Measurements from ENCODE around the gene CLDN5.

The CLDN5 gene

DNA sequence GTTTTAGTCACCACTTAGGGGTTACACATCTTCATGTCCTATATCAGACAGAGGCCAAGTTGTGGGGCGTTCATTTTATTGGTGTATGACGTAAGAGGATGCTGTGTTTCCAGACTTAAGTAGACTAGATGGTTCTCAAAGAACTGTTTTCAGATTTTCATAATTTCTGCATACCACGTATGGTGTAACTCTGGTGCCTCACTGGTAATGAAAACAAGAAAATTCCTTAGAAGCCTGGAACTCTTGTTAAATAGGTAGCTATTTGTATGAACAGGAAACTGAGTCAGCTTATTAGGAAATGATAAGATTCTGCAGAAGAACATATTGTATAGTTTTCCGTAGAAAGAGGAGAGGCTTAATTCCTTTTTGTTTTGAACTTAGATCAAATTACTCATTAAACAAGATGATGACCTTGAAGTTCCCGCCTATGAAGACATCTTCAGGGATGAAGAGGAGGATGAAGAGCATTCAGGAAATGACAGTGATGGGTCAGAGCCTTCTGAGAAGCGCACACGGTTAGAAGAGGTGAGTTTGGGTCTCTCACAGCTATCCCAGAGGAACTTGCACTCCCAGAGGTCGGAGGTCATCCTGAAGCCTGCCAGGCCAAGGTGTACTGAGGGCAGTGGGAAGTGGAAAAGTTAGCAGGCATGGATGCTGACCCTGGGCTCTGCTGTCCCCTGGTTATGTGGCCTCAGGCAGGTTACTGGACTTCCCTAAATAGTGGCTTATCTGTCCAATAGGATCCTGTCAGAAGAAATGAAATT lies 40.5 kb downstream of the CLDN5 start:
- DNase-seq (ENCODE audit: low read depth in 2 of 2, low spot score in 1 of 2), result no peak

DNA sequence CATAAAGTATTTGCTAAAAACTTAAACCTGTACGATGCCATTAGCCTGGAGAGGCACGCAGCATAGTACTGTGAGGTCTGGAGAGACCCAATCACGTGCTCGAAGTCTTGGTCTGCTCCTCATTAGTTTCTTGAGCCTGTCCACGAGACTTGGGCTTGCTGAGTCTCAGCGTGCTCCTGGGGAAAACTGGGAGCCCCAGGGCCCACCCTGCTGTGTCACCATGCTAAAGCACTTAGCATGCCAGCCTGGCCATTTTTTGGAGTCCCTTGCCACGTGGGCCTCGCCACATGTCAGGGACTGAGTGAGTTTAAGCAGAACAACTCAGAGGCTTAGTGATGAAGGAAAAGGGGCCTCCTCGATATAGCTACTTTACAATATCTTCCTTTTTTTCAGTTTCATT lies 41.9 kb downstream of the CLDN5 start:
- DNase-seq (ENCODE audit: low read depth in 2 of 2, low spot score in 1 of 2), result no peak

DNA sequence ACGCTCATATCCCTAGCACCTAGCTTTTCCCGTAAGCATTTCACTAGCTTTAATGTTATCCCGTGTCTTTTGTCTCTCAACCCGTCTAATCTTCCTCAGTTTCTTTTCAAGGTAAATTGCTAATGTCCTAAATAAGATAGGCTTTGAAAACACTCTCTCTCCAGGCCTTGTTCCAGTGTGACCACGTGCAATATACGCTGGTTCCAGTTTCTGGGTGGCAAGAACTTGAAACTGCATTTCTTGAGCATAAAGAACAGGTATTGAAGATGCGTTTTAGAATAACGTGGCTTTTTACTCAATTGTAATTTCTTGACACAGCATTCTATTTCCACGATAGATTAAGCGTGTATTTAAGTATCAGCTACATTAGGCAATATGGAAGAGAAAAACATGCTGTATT lies 43.4 kb downstream of the CLDN5 start:
- DNase-seq (ENCODE audit: low read depth in 2 of 2, low spot score in 1 of 2), result no peak

DNA sequence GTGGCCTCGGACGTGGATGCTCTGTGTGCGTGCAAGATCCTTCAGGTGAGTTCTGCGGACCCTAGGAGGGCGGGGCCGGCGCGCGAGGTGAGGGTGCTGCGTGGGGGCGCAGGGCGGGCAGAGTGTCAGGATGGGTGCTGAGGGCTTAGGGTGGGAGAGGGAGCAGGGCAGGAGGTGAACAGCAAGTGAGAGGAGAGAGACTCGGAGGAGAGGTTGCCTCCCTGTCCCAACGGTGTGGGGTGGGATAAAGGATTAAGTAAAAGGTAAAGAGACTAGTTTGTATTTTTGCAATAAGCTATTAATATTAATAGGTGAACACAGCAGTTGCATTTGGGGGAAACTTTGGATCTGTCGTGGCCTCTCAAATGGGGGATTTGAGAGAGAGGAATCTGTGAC lies 44.0 kb downstream of the CLDN5 start:
- DNase-seq (ENCODE audit: low read depth in 2 of 2, low spot score in 1 of 2), result no peak

DNA sequence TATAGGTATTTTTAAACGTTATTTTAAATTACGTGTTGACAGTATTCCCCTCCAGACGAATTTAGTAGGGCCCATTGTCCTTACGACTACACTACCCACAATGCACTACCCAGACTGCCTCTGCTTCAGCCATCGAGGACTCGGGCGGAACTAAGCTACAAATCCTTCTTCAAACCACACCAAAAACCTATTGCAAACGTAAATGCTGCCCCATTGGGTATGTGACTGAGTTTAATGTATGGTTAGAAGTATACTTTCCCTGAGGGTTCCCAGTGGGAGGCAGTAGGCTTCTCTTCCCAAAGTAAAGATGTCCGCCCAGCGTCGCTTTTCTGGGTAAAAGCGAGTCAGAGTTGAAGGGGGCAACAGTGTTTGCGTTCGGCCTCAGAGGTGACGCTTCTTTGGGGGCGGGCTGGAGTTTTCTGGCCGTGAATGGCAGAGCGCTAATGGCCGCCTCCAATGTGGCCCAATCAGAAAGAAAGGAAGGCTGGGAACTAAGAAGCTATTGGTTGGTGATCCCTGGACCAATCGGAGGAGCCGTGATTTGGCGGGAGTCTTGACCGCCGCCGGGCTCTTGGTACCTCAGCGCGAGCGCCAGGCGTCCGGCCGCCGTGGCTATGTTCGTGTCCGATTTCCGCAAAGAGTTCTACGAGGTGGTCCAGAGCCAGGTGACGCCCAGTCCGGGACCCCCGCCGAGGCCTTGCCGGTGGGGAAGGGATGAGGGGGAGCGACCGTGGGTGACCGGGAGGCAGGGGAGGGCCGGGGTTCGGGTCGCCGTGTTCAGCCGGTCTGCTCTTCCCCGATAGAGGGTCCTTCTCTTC lies 44.6 kb downstream of the CLDN5 start, which contains the start of gene CDC45:
TSS of gene CDC45 (plus strand) at position 566 of the 818 bp plus-strand sequence. CDS start at position 615, 49 bp downstream.
- peak; percentile 79 to 90 for DNase-seq (ENCODE audit: low read depth in 2 of 2, low spot score in 1 of 2)

DNA sequence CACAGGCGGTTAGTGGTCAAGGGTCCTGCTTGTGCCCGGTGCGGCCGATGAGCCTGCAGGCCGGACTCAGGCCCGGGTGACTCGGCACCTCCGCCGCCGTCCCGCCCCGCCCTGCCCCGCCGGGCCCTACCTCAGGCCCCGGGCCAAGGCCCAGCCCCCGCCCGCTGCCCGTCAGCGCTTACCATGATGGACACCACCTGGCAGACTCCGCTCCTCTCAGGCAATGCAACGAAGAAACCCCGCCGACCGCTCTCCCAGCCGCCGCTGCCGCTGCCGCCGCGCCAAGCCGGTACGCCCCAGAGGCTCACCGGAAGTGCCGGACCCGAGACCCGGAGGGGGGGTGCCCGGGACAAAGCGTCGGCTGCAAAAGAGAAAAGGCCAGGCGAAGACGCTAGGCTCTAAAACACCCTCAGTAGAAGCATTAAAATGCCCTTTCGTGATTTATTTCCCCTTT lies 45.3 kb downstream of the CLDN5 start, which contains the start of gene UFD1:
TSS of gene UFD1 (minus strand) at position 293 of the 454 bp plus-strand sequence. CDS start at position 185, 108 bp downstream.
- peak; percentile 52 to 54 for DNase-seq (ENCODE audit: low read depth in 2 of 2, low spot score in 1 of 2)

DNA sequence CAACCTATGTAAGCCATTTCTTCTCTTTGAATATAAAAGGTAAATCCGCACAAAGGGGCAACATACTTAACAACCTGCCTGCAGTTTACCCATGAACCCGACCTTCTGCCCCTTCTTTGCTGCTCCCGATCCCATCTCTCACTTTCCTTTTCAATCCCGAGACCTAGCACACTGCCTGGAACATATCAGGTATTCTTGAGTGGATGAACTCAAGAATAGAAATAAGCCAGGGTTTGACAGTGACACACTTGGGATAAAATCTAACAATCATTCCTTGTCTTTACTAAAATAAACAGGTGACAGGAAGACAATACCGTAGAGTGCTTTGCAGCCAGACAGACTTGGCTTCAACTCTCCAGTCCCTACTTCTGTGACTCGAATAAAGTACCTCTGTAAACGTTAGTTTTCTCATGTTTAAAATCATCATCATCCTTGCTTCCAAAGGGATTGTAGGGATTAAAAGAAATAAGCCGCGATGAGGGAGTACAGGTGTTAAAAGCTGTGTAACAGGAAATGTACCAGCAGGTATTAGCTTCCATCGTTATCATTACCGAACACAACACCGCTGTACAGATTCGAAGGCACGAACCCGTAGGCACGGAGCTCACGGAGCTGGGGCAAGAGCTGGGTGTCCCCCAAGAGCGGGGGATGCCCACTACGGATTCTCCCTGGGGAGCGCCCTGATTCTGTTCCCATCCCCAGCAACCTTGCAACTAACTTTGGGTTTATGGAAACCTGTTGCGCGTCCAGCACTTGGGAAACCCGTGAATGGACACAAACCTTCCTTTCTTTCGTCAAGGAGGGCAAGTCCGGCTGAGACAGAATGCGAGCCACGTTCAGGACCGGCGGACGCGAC lies 45.9 kb downstream of the CLDN5 start:
- no peak for DNase-seq (ENCODE audit: low read depth in 2 of 2, low spot score in 1 of 2)

- DNase-seq (ENCODE audit: low read depth in 2 of 2, low spot score in 1 of 2), result no peak
Observed at GRCh38 chr22:19477321-19478044, 46.7 kb downstream of the CLDN5 start.

DNA sequence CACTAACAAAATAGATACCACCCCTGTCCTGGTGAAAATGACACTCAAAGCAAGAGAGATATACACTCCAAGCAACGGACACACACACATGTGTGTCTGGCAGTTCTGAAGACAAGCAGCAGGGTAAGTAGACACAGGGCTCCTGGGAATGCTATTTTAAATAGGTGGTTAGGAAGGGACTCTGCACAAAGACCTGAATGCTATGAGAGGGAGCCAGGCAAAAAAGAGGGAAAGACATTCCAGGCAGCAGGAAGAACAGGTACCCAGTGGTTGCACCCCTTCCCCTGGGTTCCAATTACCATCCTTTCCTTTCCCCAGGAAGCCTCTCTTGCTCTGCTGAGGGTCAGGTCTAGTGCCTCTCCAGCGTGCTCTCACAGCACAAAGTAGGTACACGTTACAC lies 48.2 kb downstream of the CLDN5 start:
- no peak for DNase-seq (ENCODE audit: low read depth in 2 of 2, low spot score in 1 of 2)

DNA sequence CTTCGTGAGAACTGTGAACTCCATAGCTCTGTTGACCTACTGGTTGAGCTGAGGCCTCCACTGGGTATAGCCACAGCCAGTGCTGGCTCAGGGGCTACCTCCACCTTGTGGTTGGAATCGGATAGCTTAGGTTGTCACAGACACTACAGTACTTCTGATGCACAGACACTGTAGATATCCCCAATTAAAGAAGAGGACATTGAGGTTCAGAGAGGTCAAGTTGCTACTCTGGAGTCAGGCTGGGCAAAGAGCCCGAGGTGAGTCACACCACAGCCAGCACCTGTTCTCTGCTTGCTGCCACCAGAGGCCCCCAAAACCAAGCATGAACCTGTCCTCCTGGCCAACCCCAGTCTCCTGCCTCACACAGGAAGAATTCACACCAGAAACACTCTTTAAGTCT lies 50.6 kb downstream of the CLDN5 start:
- no peak for DNase-seq (ENCODE audit: low read depth in 2 of 2, low spot score in 1 of 2)

All from stimulated activated CD8-positive, alpha-beta memory T cell treated with anti-CD3 and anti-CD28 coated beads, Interleukin-4, amount 100 ng/mL, for 4 hours (primary cell).